Hepatocyte (in vitro differentiated cells): ENCODE measurements around the gene DAAM2.

Experiments used
- CTCF ChIP-seq: fragments of 200-600 bp; sonication (generic); IDR thresholded peaks from 2 replicates; pipeline ENCODE4 v1.5.1; 2016; ENCODE audit warnings: antibody characterized with exemption, mild to moderate bottlenecking; ENCODE audit not compliant: poor library complexity
- EZH2 ChIP-seq: fragments of 200-600 bp; sonication (generic); IDR thresholded peaks from 2 replicates; pipeline ENCODE4 v1.6.1; 2016; ENCODE audit warnings: antibody characterized with exemption, mild to moderate bottlenecking, borderline replicate concordance

GRCh38 chr6:39925191-39925930 lies 133.2 kb downstream of the DAAM2 start:
- TF ChIP-seq CTCF (no peak), EZH2 (no peak)
